Stimulated activated CD8-positive, alpha-beta memory T cell treated with anti-CD3 and anti-CD28 coated beads, Interleukin-4, amount 100 ng/mL, for 48 hours (primary cell): ENCODE results near the gene GDF10.

Source experiments
- DNase-seq: peaks from one replicate; pipeline ENCODE4 v3.0.0-alpha.2; 2020

GDF10 gene

GRCh38 chr10:47336387-47337134 is 36.6 kb downstream of the GDF10 start:
- no peak for DNase-seq

- DNase-seq: no peak
These were observed 37.3 kb downstream of the GDF10 start for GRCh38 chr10:47337310-47337709.

GRCh38 chr10:47339186-47339735 is 39.3 kb downstream of the GDF10 start:
- DNase-seq: no peak

GRCh38 chr10:47339759-47340607 is 40.0 kb downstream of the GDF10 start:
- no peak for DNase-seq

DNA sequence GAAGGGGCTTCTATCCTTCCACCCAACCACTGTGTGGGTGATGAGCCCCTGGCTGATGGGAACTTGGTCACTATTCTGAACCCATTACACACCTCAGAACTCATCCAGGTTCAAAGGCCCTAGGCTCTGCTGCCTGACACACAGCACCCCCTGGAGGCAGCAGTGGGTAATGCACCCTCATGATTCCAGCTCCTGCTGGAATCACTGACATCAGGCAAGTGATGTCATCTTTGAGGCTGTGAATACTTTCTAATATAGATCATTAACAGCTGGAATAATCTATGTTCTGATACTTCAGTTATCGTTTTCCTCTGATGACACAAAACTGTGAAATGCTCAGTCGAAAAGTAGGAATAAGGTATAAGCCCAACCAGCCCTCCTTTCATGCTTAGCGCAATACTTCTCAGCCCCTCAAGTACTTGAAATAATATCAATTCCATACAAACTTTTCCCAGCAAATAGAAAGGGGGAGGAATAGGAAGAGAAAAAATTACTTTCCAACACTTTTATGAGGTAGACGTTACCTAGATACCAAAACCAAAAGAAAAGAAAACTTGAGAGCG is 40.7 kb downstream of the GDF10 start:
- peak; percentile 87 for DNase-seq

- DNase-seq: no peak
These were observed 45.2 kb downstream of the GDF10 start for GRCh38 chr10:47344996-47345870.

GRCh38 chr10:47346581-47347302 is 46.7 kb downstream of the GDF10 start:
- no peak for DNase-seq

GRCh38 chr10:47347303-47347675 is 47.3 kb downstream of the GDF10 start:
- DNase-seq: no peak

DNA sequence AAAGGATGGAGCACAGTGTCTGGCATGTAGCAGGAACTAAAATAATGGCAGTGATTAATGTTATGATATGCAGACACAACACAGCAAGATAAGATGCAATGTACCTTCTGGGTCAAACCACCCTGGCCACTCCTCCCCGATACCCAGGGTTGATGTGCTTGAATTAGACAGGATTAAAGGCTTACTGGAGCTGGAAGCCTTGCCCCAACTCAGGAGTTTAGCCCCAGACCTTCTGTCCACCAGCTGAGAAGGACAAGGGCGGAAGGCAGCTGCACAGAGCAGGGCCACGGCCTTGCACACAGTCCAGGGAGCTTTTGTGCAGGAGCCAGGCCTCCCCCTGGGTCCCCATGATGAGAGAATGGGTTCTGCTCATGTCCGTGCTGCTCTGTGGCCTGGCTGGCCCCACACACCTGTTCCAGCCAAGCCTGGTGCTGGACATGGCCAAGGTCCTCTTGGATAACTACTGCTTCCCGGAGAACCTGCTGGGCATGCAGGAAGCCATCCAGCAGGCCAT is 48.2 kb downstream of the GDF10 start, which contains the start of gene RBP3:
TSS of gene RBP3 (plus strand) at position 226 of the 514 bp plus-strand sequence. CDS start at position 348, 122 bp downstream.
- no peak for DNase-seq

DNA sequence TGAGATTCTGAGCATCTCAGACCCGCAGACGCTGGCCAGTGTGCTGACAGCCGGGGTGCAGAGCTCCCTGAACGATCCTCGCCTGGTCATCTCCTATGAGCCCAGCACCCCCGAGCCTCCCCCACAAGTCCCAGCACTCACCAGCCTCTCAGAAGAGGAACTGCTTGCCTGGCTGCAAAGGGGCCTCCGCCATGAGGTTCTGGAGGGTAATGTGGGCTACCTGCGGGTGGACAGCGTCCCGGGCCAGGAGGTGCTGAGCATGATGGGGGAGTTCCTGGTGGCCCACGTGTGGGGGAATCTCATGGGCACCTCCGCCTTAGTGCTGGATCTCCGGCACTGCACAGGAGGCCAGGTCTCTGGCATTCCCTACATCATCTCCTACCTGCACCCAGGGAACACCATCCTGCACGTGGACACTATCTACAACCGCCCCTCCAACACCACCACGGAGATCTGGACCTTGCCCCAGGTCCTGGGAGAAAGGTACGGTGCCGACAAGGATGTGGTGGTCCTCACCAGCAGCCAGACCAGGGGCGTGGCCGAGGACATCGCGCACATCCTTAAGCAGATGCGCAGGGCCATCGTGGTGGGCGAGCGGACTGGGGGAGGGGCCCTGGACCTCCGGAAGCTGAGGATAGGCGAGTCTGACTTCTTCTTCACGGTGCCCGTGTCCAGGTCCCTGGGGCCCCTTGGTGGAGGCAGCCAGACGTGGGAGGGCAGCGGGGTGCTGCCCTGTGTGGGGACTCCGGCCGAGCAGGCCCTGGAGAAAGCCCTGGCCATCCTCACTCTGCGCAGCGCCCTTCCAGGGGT is 48.9 kb downstream of the GDF10 start:
- no peak for DNase-seq

DNA sequence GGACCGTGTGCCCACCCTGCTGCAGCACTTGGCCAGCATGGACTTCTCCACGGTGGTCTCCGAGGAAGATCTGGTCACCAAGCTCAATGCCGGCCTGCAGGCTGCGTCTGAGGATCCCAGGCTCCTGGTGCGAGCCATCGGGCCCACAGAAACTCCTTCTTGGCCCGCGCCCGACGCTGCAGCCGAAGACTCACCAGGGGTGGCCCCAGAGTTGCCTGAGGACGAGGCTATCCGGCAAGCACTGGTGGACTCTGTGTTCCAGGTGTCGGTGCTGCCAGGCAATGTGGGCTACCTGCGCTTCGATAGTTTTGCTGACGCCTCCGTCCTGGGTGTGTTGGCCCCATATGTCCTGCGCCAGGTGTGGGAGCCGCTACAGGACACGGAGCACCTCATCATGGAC is 49.5 kb downstream of the GDF10 start:
- DNase-seq: no peak

GRCh38 chr10:47349941-47350371 is 50.0 kb downstream of the GDF10 start:
- DNase-seq: no peak

- no peak for DNase-seq
These were observed 51.0 kb downstream of the GDF10 start for GRCh38 chr10:47350671-47351640.

DNA sequence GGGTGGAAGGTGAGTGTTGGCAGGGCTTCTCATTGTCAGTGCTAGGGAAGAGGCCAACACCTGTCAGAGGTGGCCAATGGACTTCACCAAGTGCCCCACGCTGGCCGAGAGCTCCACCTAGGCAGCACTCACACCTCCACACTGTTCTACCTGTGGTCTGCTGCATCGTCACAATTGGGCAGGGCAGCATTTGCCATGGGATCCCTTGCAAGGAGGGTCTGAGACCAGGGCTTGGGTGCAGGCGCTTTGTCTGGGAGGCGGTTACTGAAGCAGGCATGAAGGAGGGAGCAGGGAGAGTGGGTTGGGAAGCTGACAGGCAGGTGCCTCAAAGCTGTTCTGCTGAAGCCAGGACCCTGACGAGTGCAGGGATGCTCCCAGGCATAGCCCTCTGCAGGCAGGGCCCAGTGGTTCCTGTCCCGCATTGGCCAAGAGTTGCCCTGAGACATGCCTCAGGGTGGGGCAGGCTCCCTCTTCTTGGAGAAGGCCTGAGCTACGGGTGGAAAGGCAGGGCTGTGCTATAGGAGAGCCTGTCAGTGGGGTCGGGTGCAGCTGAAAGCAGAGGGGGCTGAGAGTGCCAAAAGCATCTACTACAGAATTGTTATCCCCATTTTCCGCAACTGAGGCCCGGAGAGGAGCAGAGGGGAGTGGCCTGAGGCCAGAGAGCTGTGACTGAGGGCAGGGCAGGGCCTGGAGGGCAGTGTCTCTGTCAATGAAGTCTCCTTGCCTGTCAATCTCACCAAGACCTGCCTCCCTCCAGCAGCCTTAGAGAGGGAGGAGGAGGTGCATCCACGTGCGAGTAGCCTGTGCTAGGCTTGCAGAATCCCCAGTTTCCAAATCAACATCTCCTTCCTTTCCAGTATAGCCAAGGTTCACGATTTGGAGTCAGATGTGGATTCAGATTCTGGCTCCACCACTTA is 52.2 kb downstream of the GDF10 start:
- DNase-seq: no peak

DNA sequence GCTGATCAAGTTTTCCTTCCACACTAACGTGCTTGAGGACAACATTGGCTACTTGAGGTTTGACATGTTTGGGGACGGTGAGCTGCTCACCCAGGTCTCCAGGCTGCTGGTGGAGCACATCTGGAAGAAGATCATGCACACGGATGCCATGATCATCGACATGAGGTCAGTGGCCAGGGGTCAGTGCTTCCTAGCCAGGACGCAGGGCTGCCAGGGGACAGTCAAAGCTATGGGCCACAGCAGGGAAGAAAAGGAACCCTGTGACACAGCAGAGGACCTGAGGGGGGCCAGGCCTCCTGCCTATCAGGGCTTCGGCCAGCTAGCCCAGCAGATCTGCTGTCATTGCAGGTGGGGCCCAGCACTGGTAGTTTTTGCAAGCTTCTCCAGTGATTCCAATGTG is 53.4 kb downstream of the GDF10 start:
- DNase-seq: no peak

DNA sequence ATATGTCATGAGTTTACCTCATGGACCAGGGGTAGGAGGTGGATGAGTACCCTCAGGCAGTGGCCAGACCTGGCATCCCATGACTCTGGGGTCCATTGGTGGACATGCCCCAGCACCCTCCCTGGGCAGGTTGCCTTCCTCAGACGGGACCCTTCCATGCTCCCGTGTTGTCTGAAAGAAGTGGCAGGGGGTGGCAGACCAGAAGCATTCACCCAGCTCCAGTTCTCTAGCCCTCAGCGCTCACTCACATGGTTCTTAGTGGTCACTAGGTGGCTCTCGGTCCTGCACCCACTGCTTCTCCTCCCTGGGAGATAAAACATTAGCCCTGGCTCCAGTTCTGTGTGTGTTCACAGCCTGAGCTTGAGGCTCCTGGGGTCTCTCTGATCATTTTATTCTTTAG is 54.2 kb downstream of the GDF10 start:
- DNase-seq: no peak

GRCh38 chr10:47354900-47355299 is 54.9 kb downstream of the GDF10 start:
- no peak for DNase-seq

- DNase-seq: no peak
These were observed 56.7 kb downstream of the GDF10 start for GRCh38 chr10:47356708-47357107.
